Fibroblast of skin of abdomen (primary cell): ENCODE measurements around the gene CST9. TPM values are rescaled to one million over a fixed set of nuclear protein-coding genes. Genes with fewer than 3 reads are reported as not detected.

ENCODE experiments used
- DNase-seq: peaks from one replicate; pipeline ENCODE4 v3.0.0-alpha.2; 2013
- polyA plus RNA-seq, 2 experiments: library from polyadenylated mRNA; unstranded; fragments of 120-200 nt; gene quantifications; one replicate each; pipeline ENCODE4 v1.2.1, GENCODE V29; 2013; ENCODE audit not compliant: insufficient read length in 2 of 2

CST9 gene
- not detected for polyA plus RNA-seq (2013, experiment 1 of 2; ENCODE audit: insufficient read length)
- not detected for polyA plus RNA-seq (2013, experiment 2 of 2; ENCODE audit: insufficient read length)

DNA sequence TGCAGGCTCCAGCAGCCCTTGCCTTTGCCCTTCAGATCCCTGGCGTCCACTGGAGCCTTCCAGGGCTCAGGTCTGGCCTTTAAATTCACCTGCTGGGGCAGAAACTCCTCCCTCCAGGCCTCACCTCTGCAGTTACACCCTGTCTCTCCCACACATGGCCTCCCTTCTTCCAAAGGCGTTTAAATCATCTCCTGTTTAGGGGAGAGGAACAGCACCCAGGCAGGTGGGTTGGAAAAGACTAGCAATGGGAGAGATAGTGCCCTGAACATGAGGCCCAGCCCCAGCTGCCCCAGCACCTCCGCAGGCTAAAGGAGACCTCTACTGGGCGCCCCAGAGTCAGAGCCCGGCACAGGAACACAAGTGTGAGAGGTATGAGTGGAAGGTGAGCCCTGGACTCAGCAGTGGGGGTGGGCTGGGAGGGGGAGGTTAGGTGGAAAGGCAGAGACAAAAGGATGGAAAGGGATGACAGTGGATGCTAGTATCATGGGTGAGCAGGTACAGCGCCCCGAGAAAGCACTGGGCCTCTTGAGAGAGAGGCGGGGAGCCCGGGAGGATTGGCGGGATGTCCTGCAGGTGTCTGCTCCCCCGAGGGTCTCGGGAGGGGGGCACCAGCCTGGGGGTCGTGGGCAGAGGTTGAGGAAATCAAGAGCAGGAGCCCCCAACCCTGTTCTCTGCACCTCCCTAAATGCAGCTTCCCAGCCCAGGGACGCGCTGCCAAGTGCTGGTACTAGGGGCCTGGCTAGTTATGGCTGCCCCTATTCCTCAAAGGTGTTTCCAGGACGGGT is at the start of gene CST9:
Gene CST9 (minus strand): TSS at position 51 of the 785 bp plus-strand sequence. CDS start 53 bp downstream, outside the sequence.
- DNase-seq = no peak

DNA sequence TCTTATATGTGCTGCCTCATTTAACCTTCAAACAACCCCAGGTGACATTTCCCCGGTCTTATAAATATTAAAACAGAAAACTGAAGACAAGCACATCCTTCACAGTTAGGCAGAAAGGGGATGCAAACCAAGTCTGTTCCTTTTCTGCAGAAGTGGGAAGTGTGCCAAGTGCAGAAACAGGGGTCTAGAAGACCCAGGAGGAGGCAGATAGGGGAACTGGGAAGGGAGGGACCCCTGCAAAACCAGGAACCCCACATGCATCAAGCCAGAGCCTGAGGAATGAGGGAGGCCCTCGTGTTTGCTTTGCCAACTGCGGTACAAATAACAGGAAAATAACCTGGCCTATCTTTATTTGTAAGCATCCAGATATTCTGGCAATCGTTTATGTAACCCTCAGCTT is 49.0 kb upstream of the CST9 start:
- DNase-seq = no peak

DNA sequence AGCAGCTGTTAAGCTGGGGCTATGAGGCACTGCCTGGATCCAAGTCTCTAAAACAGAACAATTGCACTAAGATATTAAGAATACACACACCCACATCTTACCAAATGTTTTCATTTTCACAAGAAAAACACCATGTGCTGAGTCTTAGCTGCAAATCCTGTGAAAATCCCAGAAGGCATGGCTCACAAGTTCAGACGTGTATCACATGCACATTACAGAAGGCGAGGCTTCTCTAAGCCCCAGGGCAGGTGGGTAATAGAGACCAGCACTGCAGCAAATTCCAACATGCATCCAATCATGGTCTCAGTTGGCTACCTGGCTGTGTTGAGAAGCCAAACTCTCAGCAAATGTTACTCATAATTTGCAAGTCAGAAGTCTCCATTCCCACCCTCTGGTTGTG is 48.3 kb upstream of the CST9 start:
- no peak for DNase-seq

- DNase-seq = no peak
These were observed 47.8 kb upstream of the CST9 start for GRCh38 chr20:23653400-23653938.

DNA sequence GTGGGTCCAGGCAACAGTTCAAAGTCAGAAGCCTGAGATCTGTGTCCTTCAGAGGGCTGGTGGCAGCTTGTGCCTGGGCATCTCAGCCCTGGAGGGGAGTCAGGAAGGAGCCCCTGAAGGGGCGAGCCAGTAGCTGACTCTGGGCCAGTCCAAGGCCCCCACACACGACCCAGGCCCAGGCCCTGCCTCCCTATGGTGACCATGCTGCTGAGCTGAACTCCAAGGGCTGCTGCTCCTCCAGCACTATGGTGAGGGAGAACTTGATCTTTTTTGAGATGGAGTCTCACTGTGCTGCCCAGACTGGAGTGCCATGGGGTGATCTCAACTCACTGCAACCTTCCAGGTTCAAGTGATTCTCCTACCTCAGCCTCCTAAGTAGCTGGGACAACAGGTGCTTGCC is 47.2 kb upstream of the CST9 start:
- DNase-seq = no peak

GRCh38 chr20:23652371-23652770 is 46.7 kb upstream of the CST9 start:
- DNase-seq = no peak

GRCh38 chr20:23651117-23651516 is 45.4 kb upstream of the CST9 start:
- no peak for DNase-seq

GRCh38 chr20:23649830-23650417 is 44.2 kb upstream of the CST9 start:
- DNase-seq = no peak

DNA sequence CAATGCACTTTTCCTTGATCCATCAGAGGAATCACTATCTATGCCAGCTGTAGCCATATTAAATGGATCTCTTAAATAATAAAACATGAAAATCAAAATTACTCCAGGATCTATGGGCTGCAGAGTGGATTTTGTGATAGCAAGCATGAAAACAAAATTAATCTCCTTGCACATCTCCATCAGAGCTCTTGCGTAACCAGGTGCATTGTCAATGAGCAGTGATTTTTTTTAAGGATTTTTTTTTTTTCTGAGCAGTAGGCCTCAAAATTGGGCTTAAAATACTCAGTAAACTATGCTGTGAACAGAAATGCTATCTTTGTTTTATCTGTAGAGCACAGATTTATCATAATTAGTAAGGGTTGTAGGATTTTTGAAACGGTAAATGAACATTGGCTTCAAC is 43.5 kb upstream of the CST9 start:
- DNase-seq = no peak

- no peak for DNase-seq
These were observed 41.6 kb upstream of the CST9 start for GRCh38 chr20:23647346-23647745.

- DNase-seq = no peak
These were observed 40.6 kb upstream of the CST9 start for GRCh38 chr20:23646106-23646873.

GRCh38 chr20:23645575-23645974 is 39.9 kb upstream of the CST9 start:
- DNase-seq = no peak

GRCh38 chr20:23644164-23644563 is 38.4 kb upstream of the CST9 start:
- DNase-seq = no peak

DNA sequence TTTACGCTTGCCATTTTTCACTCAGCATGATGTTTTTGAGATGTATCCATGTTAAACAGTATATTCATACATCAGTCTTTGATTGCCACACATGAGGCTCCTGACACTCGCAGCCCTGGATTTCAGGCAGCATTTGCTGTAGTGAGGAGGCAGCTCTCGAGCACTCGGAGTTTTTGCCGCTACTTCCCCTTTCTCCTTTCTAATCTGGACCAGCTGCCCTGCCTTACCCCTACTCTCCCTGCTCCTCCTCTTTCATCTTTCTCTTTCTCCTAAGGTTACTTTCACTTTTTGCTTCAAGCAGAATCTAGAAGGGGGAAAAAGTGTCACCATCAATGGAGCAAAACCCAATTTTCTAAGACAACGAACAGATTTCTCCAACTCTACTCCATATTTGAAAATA is 37.9 kb upstream of the CST9 start:
- no peak for DNase-seq

DNA sequence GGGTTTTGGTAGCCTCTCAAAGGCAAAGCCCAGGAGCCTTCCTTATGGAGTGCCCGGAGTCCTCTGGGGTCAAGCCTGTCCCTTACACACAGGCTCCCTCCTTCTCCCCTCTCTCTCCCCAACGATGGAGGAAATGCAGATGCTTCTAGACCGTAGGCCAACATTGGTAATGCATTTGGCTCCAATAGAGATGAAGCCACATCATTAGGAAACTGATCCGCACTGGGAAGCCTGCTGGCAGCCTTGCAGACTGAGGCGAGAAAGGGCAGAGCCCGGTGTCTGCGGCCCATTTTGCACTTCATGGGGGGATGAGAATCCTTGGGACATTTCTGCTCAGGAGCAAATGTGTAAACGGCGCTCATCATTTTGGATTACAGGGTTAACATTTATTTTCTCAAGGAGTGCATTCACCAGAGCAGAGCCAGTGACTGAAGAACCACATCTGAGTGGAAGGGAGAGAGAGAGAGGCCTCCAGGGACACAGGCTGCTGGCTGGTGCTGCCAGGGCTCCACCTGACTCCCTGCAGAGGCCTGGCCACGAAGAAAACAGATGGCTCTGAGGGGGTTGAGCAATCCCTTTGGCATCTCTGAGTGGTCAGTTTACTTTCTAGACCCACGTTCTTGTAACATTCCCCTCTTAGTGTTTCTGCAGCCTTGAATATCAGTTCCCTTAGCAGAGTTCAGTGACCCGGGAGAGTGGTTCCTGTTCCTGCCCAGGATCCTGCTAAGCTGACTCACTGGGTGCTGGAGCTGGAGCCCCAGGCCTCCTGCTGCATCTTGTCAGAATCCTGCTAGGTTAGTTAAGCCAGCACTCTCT is 36.4 kb upstream of the CST9 start:
- peak; percentile 27 for DNase-seq

- DNase-seq = no peak
These were observed 35.3 kb upstream of the CST9 start for GRCh38 chr20:23640671-23641667.

GRCh38 chr20:23640018-23640601 is 34.4 kb upstream of the CST9 start:
- no peak for DNase-seq

DNA sequence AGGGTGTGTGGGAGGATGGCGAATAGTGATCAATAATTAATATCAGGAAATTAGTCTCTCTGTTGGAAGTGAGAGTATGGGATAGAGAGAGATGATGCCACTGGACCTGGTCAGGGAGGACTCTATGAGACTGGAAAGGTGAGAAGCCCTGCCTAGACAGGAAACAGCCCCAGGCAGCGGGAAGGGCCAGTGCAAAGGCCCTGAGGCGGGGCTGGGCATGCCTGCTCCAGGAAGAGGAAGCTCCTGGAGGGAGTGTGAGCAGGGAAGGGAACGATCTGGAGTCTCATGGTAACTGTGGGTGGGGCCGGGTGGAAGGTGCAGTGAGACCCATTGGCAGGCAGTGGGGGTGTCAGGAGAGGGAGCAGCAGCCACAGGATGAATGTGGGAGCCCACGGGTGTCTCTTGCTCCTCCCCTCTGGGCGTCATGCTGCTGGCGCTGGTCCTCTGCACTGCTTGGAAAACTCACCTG is 33.8 kb upstream of the CST9 start:
- no peak for DNase-seq

DNA sequence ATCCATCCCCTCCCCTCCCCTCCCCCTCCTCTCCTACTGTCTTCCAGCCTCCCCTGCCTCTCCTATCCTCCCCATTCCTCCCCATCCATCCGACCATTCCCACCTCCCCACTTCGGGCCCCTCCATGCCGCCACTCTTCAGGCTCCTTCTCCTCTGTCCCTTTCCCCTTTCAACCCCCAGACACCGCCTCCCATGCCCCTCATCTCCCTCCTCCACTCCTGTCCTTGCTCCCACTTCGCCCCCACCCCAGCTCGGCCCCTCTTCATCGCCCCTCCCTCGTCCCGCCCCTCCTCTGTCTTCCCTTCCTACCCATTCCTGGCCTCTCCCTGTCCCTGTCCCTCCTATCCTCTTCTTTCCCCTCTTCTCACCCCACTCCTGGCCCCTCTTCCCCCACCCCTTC is 32.6 kb upstream of the CST9 start:
- no peak for DNase-seq
